Kidney epithelial cell (primary cell): ENCODE results near the gene NCR2. TPM values are rescaled to one million over a fixed set of nuclear protein-coding genes. Genes with fewer than 3 reads are reported as not detected.

Source experiments
- DNase-seq: peaks from one replicate; pipeline ENCODE4 v3.0.0-alpha.2; 2010; ENCODE audit warnings: low read depth
- H3K27me3 ChIP-seq: 2 replicates; pipeline ENCODE4 v1.6.0; 2011; ENCODE audit warnings: low read length; ENCODE audit not compliant: control insufficient read depth, insufficient read depth
- H3K36me3 ChIP-seq: 2 replicates; pipeline ENCODE4 v1.5.1; 2011; ENCODE audit warnings: low read length; ENCODE audit not compliant: control insufficient read depth, insufficient read depth
- H3K4me3 ChIP-seq: 2 replicates; pipeline ENCODE4 v1.5.1; 2011; ENCODE audit warnings: low read depth, mild to moderate bottlenecking, control low read depth, low read length
- total RNA-seq: library from RNA; depleted of rRNA; stranded (reverse); fragments of >200 nt; gene quantifications from 2 replicates; pipeline ENCODE4 v1.2.3, GENCODE V29; 2015
- TF ChIP-seq, protein P1 (sequence below): IDR thresholded peaks from 2 replicates; pipeline ENCODE4 v1.5.1; 2011; ENCODE audit warnings: mild to moderate bottlenecking, moderate library complexity, low read length, control low read depth, inconsistent platforms; ENCODE audit not compliant: insufficient read depth, poor library complexity, severe bottlenecking

The NCR2 gene
- total RNA-seq, 1 donor from 2014 or later, result not detected

DNA sequence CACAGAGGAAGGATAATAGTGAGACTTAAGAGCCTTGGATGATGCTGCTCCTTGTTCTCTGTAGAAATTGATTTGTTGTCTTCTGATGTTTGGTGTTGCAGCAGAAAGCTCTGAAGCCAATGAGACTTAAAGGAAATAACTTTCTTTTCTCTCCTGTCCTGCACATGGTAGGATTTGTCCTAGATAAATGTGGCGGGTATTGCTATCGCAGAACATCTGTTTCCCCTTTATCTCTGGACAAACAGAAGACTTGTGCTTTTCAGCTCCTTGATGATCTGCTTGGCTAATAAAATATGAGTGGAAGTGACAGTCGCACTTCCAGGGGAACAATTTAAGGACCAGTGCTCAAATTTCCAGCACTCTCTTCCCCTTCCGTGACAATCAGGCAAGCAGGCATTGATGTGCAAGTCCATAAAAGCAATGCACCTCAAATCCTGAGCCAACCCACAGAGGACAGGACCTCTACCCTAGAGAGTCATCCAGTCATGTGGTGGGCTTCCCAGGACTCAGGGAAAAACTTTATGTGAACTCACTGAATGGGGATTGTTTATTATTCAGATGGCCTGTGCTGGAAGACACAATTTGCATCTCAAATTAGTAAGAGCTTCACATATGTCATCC, 9.9 kb upstream of the NCR2 start:
- no peaks in the 10 kb centered on the region for H3K36me3 ChIP-seq
- no peak for DNase-seq

DNA sequence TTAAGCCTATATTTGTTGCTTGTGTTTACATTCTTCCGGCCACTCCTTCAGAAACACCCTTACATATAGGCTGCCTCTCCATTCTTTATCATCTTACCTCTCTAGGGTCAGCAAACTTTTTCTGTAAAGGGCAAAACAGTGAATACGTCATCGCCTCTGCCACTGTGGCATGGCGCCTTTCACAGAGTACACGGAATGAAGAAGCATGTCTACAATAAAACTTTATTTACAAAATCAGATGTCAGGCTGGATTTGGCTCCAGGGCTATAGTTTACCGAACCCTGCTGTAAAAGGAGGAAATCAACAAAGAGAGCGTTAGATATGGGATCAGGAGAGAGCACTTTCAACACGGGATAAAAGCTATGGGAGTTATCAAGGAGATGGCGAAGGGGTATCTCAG, 9.3 kb upstream of the NCR2 start:
- DNase-seq, result no peak
- Histone ChIP-seq H3K27me3 (peaks cover 12% of the 10 kb centered on the region), H3K4me3 (no peak overlapping the region), H3K36me3 (no peaks in the 10 kb centered on the region)
- TF ChIP-seq, protein P1, sequence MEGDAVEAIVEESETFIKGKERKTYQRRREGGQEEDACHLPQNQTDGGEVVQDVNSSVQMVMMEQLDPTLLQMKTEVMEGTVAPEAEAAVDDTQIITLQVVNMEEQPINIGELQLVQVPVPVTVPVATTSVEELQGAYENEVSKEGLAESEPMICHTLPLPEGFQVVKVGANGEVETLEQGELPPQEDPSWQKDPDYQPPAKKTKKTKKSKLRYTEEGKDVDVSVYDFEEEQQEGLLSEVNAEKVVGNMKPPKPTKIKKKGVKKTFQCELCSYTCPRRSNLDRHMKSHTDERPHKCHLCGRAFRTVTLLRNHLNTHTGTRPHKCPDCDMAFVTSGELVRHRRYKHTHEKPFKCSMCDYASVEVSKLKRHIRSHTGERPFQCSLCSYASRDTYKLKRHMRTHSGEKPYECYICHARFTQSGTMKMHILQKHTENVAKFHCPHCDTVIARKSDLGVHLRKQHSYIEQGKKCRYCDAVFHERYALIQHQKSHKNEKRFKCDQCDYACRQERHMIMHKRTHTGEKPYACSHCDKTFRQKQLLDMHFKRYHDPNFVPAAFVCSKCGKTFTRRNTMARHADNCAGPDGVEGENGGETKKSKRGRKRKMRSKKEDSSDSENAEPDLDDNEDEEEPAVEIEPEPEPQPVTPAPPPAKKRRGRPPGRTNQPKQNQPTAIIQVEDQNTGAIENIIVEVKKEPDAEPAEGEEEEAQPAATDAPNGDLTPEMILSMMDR, result no peak

More for the DNA sequence above, 9.9 kb upstream of the NCR2 start:
- Histone ChIP-seq H3K27me3 (peaks cover 12% of the 10 kb centered on the region), H3K4me3 (no peak overlapping the region)
- TF ChIP-seq, protein P1, result no peak

- DNase-seq, result no peak
- Histone ChIP-seq H3K27me3 (peaks cover 12% of the 10 kb centered on the region), H3K4me3 (no peak overlapping the region), H3K36me3 (no peaks in the 10 kb centered on the region)
- TF ChIP-seq, protein P1, result no peak
Observed at GRCh38 chr6:41327177-41327576, 8.2 kb upstream of the NCR2 start.

- peaks cover 23% of the 10 kb centered on the region for H3K27me3 ChIP-seq
- no peak for DNase-seq
- no peak overlapping the region for H3K4me3 ChIP-seq
- no peaks in the 10 kb centered on the region for H3K36me3 ChIP-seq
- TF ChIP-seq, protein P1, result no peak
Observed at GRCh38 chr6:41331401-41332150, 3.8 kb upstream of the NCR2 start.

- DNase-seq, result no peak
- Histone ChIP-seq H3K36me3 (no peaks in the 10 kb centered on the region), H3K4me3 (no peak overlapping the region), H3K27me3 (peaks cover 23% of the 10 kb centered on the region)
- TF ChIP-seq, protein P1, result no peak
Observed at GRCh38 chr6:41332241-41332640, 3.2 kb upstream of the NCR2 start.
